ENCODE data around the gene DYRK1A.
"Not testable (repeated sequence)": the region's sequence is repeated elsewhere in the genome, so short reads cannot be mapped to it uniquely, and the experiment has no call there.

The DYRK1A gene

GRCh38 chr21:37484535-37485474, 118.2 kb downstream of the DYRK1A start:
- DNase-seq (ENCODE audit: low read depth), result no peak

GRCh38 chr21:37489553-37489952, 123.0 kb downstream of the DYRK1A start:
- no peak for DNase-seq (ENCODE audit: low read depth)

GRCh38 chr21:37490084-37490483, 123.5 kb downstream of the DYRK1A start:
- no peak for DNase-seq (ENCODE audit: low read depth)

- no peak for DNase-seq (ENCODE audit: low read depth)
These were observed 130.4 kb downstream of the DYRK1A start for GRCh38 chr21:37496972-37497371.

- no peak for DNase-seq (ENCODE audit: low read depth)
These were observed 132.1 kb downstream of the DYRK1A start for GRCh38 chr21:37498664-37499063.

GRCh38 chr21:37502947-37503346, 136.4 kb downstream of the DYRK1A start:
- no peak for DNase-seq (ENCODE audit: low read depth)

- peak; percentile 53 for DNase-seq (ENCODE audit: low read depth)
These were observed 137.4 kb downstream of the DYRK1A start for GRCh38 chr21:37503848-37504467.

- DNase-seq (ENCODE audit: low read depth), result no peak
These were observed 139.4 kb downstream of the DYRK1A start for GRCh38 chr21:37505963-37506362.

- no peak for DNase-seq (ENCODE audit: low read depth)
These were observed 141.1 kb downstream of the DYRK1A start for GRCh38 chr21:37507716-37508115.

- no peak for DNase-seq (ENCODE audit: low read depth)
These were observed 141.8 kb downstream of the DYRK1A start for GRCh38 chr21:37508341-37508740.

- DNase-seq (ENCODE audit: low read depth), result no peak
These were observed 143.3 kb downstream of the DYRK1A start for GRCh38 chr21:37509802-37510393.

- DNase-seq (ENCODE audit: low read depth), result no peak
These were observed 145.3 kb downstream of the DYRK1A start for GRCh38 chr21:37511848-37512247.

GRCh38 chr21:37513383-37513782, 146.8 kb downstream of the DYRK1A start:
- no peak for DNase-seq (ENCODE audit: low read depth)

GRCh38 chr21:37514038-37514667, 147.6 kb downstream of the DYRK1A start:
- no peak for DNase-seq (ENCODE audit: low read depth)

GRCh38 chr21:37516998-37517397, 150.4 kb downstream of the DYRK1A start:
- DNase-seq (ENCODE audit: low read depth), result no peak

- DNase-seq (ENCODE audit: low read depth), result no peak
These were observed 154.2 kb downstream of the DYRK1A start for GRCh38 chr21:37520801-37521200.

- no peak for DNase-seq (ENCODE audit: low read depth)
These were observed 155.1 kb downstream of the DYRK1A start for GRCh38 chr21:37521658-37522057.

- DNase-seq (ENCODE audit: low read depth), result no peak
These were observed 156.2 kb downstream of the DYRK1A start for GRCh38 chr21:37522641-37523295.

GRCh38 chr21:37524944-37525343, 158.4 kb downstream of the DYRK1A start:
- not testable (repeated sequence) for DNase-seq (ENCODE audit: low read depth)

GRCh38 chr21:37525810-37526209, 159.2 kb downstream of the DYRK1A start:
- no peak for DNase-seq (ENCODE audit: low read depth)

- DNase-seq (ENCODE audit: low read depth), result no peak
These were observed 160.5 kb downstream of the DYRK1A start for GRCh38 chr21:37527103-37527502.

- DNase-seq (ENCODE audit: low read depth), result no peak
These were observed 161.1 kb downstream of the DYRK1A start for GRCh38 chr21:37527716-37528115.

Data from HS-5 (cell line).